ENCODE data around the gene GLIS1.

The GLIS1 gene

GRCh38 chr1:53735681-53736080 is 3.3 kb downstream of the GLIS1 start:
- no peak for DNase-seq (ENCODE audit: low read depth)

- peak; percentile 38 for DNase-seq (ENCODE audit: low read depth)
Measured at GRCh38 chr1:53735261-53735660, 3.7 kb downstream of the GLIS1 start.

GRCh38 chr1:53734650-53735211 is 4.2 kb downstream of the GLIS1 start:
- peak; percentile 92 for DNase-seq (ENCODE audit: low read depth)

GRCh38 chr1:53733975-53734649 is 4.9 kb downstream of the GLIS1 start:
- DNase-seq (ENCODE audit: low read depth): peak; percentile 97

DNA sequence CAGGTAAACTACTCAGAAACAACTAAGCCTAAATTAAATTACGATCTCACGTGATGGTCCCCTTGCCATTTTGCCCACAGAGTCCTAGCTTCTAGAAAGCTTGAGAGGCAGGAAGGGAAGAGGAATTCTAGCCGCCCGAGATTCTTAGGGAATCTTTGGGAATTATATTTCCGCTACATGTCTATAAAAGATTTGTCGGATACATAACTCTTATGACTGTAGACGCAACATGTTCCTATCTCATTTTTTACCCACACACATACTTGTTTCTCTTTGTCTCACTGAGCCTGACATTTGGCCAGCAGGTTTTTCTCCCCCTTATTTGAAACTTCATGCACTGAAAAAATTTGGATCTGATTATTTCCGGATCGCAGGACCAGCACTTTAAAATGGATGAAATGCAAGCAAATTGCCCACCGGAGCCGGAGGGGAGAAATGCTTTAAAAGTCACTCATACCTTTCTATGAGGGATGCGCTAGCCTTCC is 5.5 kb downstream of the GLIS1 start:
- peak; percentile 68 for DNase-seq (ENCODE audit: low read depth)

GRCh38 chr1:53732912-53733317 is 6.0 kb downstream of the GLIS1 start:
- peak; percentile 96 for DNase-seq (ENCODE audit: low read depth)

DNA sequence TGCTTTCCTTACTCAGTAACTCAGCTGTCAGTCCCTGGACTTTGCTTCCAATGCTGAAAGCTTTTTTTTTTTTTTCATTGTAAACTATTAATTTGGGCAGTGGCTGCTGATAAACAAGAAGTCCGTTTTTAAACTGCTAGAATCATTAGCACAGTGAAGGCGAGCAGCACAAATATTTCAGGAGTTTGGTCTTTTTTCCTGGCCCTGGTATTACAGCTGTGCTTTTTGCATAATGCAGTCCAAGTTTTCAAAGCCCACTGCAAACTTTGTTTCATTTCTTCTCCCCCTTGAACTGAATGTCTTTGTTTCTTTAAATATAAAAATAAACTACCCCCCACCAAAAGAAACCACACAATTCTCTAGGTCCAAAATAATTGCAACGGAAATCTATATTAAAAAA is 6.6 kb downstream of the GLIS1 start:
- DNase-seq (ENCODE audit: low read depth): peak; percentile 46

DNA sequence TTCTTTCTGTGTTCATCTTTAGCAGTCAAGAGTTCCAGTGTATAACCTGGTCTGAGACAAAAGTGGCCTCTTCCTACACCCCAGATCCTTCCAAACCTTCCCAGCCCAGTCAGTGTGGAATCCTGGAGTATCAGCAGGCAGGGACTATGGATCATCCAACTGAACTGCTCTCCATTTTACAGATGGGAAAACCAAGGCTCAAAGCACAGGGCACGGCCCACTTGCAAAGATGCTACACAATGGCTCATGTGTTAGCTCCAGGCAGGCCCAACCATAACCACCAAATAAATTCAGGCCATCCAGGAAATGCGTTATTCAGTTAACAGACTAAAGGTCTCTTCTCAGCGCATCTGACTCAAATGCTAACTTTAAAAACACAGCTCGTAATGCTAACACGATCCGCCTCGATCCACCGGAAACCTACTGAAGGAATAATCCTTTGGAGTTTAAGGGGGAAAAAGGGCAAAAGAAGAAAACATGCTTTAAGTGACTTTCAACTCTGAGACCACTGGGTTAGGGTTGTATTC is 7.1 kb downstream of the GLIS1 start:
- peak; percentile 44 for DNase-seq (ENCODE audit: low read depth)

DNA sequence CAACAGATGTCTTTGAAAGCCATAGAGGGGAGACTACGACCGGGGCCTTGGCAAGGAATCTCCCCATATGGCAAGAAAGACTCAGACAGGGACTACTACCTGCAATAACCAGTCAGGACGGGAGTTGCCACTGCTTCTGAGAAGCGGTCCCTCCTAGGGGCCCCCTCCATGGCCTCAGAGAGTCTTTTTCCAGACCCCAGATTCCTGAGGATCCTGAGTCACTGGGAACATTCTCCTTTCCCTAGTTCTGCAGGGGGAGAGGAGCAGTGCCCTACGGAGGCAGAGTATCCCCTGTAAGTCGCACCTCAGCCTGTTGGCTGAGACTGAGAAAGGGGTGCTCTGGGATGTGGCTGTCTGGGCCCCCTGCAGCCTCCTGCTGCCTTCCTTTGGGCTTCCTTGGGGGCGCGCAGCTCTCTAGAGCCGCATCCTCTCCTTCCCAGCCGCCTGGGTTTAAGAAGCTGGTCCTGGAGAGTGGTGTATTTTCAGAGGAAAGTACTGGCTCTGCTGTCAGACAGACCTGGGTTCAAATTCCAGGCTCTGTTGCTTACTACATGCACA is 7.8 kb downstream of the GLIS1 start:
- no peak for DNase-seq (ENCODE audit: low read depth)

DNA sequence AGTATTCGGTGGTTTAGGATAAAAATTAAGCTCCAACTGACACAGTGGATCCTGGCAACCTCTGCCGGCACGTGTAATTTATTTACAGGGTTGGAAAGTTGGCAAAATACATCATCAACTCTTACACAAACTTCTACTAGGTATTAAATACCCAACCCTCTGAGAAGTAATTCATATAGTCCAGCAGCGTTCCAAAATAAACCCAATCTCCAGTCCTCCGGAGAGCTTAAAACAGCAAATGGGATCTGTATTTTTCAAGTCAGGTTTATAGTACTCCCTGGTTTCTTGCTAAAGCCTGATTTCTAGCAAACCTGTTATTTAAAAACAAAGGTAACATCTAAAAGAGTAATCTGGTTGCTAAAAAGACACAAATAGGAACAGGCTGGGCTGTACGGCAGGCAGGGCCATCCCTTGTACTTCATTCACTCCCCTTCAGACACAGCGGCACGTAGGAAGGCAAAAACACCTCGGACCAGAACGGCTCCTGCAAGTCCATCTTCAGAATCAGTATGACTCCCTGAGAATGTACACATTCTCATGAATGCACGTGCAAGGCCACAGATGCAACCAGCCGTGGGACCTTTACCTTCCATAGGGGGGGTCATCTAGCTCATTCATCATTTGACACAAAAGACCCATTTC is 8.6 kb downstream of the GLIS1 start:
- no peak for DNase-seq (ENCODE audit: low read depth)

- no peak for DNase-seq (ENCODE audit: low read depth)
Measured at GRCh38 chr1:53729456-53730223, 9.3 kb downstream of the GLIS1 start.

DNA sequence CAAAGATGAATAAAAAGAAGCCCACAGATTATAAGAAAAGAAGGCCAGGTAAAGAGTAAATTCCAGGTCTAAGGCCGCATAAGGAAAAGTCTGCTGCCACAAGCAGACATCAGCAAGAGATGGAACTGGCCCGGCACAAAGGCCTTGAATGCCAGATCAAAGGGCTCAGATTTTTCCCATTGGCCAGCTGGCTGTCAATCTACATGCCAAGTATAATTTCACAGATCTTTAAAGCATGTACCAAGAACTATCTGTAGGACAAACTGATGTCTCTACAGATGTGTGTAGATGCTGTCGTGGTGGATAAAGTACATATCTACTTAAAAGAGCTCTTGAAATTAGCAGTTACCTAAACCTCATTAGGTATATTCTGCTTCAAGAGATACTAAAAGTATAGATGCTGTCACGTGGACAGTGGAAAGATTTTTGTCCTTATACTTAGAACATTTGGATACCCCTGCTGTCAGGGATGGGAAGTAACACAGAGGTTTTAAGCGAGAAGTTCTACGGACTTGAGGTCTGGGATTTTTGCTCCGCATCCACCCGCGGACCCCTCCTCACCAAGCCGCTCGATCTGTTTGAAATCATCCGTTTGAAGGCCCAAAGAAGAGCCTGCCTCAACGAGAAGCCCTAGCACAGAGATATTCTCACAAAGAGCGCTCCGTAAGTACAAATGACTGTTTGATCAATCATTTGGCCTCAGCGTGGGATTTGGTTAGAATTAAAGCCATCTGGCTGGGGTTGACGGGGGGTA is 10.1 kb downstream of the GLIS1 start:
- DNase-seq (ENCODE audit: low read depth): no peak

DNA sequence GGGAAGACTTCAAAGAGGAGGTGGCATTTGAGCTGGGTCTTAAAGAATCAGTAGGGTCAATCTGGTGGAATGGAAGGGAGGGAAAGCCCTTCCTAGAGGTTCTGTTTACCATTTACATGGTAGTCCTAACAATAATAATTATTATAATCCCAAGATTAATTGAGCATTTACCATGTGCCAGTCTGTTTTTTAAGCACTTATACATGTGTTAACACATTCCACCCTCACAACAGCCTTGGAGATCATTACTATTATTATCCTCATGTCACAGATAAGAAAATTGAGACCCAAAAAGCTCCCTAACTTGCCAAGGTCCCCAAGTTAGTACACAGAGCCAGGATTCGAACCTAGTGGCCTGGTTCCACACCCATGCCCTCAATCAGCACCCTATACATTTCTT is 10.8 kb downstream of the GLIS1 start:
- no peak for DNase-seq (ENCODE audit: low read depth)

- no peak for DNase-seq (ENCODE audit: low read depth)
Measured at GRCh38 chr1:53727461-53728092, 11.4 kb downstream of the GLIS1 start.

DNA sequence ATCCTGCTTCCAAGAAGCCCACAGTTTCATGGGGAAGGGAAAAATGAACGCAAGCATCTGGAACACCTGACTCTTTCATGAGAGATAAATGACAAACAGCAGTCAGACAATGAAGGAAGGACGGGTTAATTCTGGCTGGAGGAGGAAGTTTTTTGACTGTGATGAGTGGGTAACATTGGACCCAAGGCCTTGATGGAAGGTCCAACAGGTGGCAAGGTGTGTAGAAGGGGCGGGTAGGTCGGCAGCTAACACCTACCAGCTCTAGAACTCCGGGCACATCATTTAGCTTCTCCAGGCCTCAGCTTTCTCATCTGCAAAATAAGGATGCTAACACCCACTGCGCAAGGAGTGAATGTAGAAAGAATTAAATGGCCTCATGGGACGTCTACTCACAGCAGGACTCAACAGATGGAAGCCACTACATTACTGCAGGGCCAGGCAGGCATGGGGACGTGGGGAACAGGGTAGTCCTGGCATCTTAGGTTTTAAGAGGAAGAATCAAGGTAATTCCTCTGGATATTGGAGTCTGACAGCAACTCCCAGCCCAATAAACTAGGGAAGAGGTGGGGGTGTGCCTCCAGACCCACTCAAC is 12.9 kb downstream of the GLIS1 start:
- DNase-seq (ENCODE audit: low read depth): no peak

- DNase-seq (ENCODE audit: low read depth): peak; percentile 40
Measured at GRCh38 chr1:53725238-53725689, 13.7 kb downstream of the GLIS1 start.

GRCh38 chr1:53722025-53722424 is 16.9 kb downstream of the GLIS1 start:
- peak; percentile 29 for DNase-seq (ENCODE audit: low read depth)

DNA sequence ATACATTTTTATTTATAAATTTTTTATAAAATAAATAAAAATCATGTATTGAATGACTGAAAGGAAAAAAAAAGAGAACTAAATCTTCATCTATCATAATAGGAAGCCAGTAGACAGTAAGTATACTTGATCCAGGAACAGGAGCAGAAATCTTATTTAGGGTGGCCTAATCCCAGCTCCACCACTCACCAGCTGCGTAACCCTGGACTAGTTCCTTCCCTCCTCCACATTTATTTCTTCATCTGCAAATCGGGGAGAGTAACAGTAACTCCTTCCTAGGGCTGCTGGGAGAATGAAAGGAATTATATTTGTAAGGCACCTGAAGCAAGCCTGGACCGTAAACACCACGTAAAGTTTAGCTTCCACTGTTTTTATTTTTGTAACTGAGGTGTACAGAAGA is 17.9 kb downstream of the GLIS1 start:
- no peak for DNase-seq (ENCODE audit: low read depth)

- no peak for DNase-seq (ENCODE audit: low read depth)
Measured at GRCh38 chr1:53719469-53719868, 19.5 kb downstream of the GLIS1 start.

GRCh38 chr1:53718443-53718842 is 20.5 kb downstream of the GLIS1 start:
- peak; percentile 35 for DNase-seq (ENCODE audit: low read depth)
